Adrenal gland (tissue), 12 donors: ENCODE data around the gene SLC35B4. TPM values are rescaled to one million over a fixed set of nuclear protein-coding genes. Genes with fewer than 3 reads are reported as not detected.
"Not testable (repeated sequence)": the region's sequence is repeated elsewhere in the genome, so short reads cannot be mapped to it uniquely, and the experiment has no call there.

Experiments used
- DNase-seq, 7 donors: peaks; one replicate each; pipeline ENCODE4 v3.0.0-alpha.2; 2019 to 2020
- H3K27ac ChIP-seq, 5 donors: fragments of 200-600 bp; sonication (generic) in 4 of 5; 1 replicate in 3 of 5; 2 replicates in 2 of 5; pipeline versions ENCODE4 v1.5.1 to v1.8.0; 2016 to 2020; ENCODE audit warnings: mild to moderate bottlenecking in 1 of 5
- H3K27me3 ChIP-seq: fragments of 200-600 bp; 2 replicates; pipeline ENCODE4 v1.8.0; 2021
- H3K36me3 ChIP-seq, 2 donors: fragments of 200-600 bp; replicated peaks in 1 of 2; 1 replicate in 1 of 2; 2 replicates in 1 of 2; pipeline versions ENCODE4 v1.5.1 to v1.8.0; 2018 to 2022
- H3K4me1 ChIP-seq, 2 donors: fragments of 200-600 bp; replicated peaks in 1 of 2; 1 replicate in 1 of 2; 2 replicates in 1 of 2; pipeline versions ENCODE4 v1.5.1 to v1.8.0; 2018 to 2021
- H3K4me3 ChIP-seq, 4 donors: fragments of 200-600 bp; sonication (generic) in 3 of 4; one replicate each; pipeline ENCODE4 v1.5.1; 2016 to 2018
- H3K9me3 ChIP-seq, 3 donors: fragments of 200-600 bp; sonication (generic) in 1 of 3; replicated peaks in 1 of 3; 1 replicate in 2 of 3; 2 replicates in 1 of 3; pipeline versions ENCODE4 v1.5.1 to v1.8.0; 2016 to 2021
- POLR2A ChIP-seq, 2 donors: fragments of 450-650 bp; IDR thresholded peaks; one replicate each; pipeline ENCODE4 v1.6.1; 2017; ENCODE audit warnings: antibody characterized with exemption in 2 of 2, mild to moderate bottlenecking in 2 of 2, moderate library complexity in 1 of 2
- WGBS, 4 donors: extraction: QIAGEN DNeasy Blood & Tissue Kit in 2 of 4; methylation state at CpG; one replicate each; pipeline versions ENCODE4 v1.1.5 to v1.1.7; 2013 to 2017; 5-methylcytosine and 5-hydroxymethylcytosine counted together
- intact Hi-C, 2 donors: fragments of 100-400 bp; cut with DNase I; formaldehyde crosslinking; loops; one replicate each; pipeline versions ENCODE4 v1.14.1 to v1.15.0; 2022 to 2023
- polyA plus RNA-seq, 3 donors: library from polyadenylated mRNA; stranded (reverse); fragments of 200-250 nt in 2 of 3; fragments of 350-450 nt in 1 of 3; fragmentation: Illumina TruSeq in 1 of 3; extraction: RNeasy Lipid Tissue Mini Kit (QIAGEN cat#74804) in 1 of 3; gene quantifications; one replicate each; pipeline ENCODE4 v1.2.3, GENCODE V29; 2013 to 2014
- total RNA-seq, 9 donors: library from RNA; depleted of rRNA in 4 of 9; stranded (reverse); fragments of >200 nt in 4 of 9; fragments of 120-200 nt in 1 of 9; fragmentation: NEBNext Ultra II Directional in 1 of 9; extraction: Animal tissue kit (Norgen Biotek cat#: 25700) in 1 of 9; gene quantifications; one replicate each; pipeline versions ENCODE4 v1.1.0 to v1.2.4, GENCODE V29; 2013 to 2023
- TF ChIP-seq, protein P1 (sequence below), 6 experiments: fragments of 450-650 bp in 4 of 6; fragments of 200-600 bp in 2 of 6; sonication (generic) in 1 of 6; IDR thresholded peaks; 1 replicate in 5 of 6; 2 replicates in 1 of 6; pipeline versions ENCODE4 v1.5.1 to v1.8.0; 2016 to 2021; ENCODE audit warnings: antibody characterized with exemption in 6 of 6, mild to moderate bottlenecking in 2 of 6, moderate library complexity in 1 of 6
- donor health status: healthy with polysubstance abuse.
- donor health status: Bipolar disorder and iron deficiency.
- donor health status: DM: yes; HTN: yes; CAD: no.
- donor health status: DM: no; HTN: no; CAD: no.
- donor health status: DM: no; HTN: no; CAD: no.
- donor health status: DM: yes; HTN: yes; CAD: no.

SLC35B4 gene
- total and polyA plus RNA-seq, 12 donors = 6.9 to 34.9 (median 18.1) TPM

DNA sequence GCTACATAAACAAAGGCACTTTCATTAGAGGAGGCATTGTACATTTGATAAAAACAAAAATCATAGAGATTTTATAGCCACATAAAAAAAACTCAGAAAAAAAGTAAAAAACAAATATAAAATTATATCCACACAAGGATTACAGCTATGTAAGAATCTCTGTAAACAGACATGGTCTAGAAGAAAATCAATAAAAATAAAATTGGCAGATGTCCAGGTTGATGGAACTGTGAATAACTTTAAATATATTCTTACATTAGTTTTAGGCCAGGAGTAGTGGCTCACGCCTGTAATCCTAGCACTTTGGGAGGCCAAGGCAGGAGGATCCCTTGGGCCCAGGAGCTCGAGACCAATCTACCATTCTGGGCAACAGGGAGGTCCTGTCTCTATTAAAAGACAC lies 19.2 kb downstream of the SLC35B4 start:
- H3K9me3 ChIP-seq = no peaks in the 10 kb centered on the region
- no peaks in the 10 kb centered on the region for H3K4me1 ChIP-seq
- no peak overlapping the region for H3K4me3 ChIP-seq
- no peaks in the 10 kb centered on the region for H3K27me3 ChIP-seq
- no peak overlapping the region for H3K27ac ChIP-seq
- TF ChIP-seq POLR2A (IDR thresholded peaks at IDR 0.05) = no peak
- TF ChIP-seq, protein P1, sequence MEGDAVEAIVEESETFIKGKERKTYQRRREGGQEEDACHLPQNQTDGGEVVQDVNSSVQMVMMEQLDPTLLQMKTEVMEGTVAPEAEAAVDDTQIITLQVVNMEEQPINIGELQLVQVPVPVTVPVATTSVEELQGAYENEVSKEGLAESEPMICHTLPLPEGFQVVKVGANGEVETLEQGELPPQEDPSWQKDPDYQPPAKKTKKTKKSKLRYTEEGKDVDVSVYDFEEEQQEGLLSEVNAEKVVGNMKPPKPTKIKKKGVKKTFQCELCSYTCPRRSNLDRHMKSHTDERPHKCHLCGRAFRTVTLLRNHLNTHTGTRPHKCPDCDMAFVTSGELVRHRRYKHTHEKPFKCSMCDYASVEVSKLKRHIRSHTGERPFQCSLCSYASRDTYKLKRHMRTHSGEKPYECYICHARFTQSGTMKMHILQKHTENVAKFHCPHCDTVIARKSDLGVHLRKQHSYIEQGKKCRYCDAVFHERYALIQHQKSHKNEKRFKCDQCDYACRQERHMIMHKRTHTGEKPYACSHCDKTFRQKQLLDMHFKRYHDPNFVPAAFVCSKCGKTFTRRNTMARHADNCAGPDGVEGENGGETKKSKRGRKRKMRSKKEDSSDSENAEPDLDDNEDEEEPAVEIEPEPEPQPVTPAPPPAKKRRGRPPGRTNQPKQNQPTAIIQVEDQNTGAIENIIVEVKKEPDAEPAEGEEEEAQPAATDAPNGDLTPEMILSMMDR (IDR thresholded peaks at IDR 0.05) = no peak
- intact Hi-C loops = no loop called here
- peaks cover 0 to 47% of the 10 kb centered on the region in 2 donors for H3K36me3 ChIP-seq
- no peak for DNase-seq
- whole genome bisulfite sequencing, 4 donors = 92 to 98% (median 96%) methylated on average over 2 of the region's 2 CpGs

DNA sequence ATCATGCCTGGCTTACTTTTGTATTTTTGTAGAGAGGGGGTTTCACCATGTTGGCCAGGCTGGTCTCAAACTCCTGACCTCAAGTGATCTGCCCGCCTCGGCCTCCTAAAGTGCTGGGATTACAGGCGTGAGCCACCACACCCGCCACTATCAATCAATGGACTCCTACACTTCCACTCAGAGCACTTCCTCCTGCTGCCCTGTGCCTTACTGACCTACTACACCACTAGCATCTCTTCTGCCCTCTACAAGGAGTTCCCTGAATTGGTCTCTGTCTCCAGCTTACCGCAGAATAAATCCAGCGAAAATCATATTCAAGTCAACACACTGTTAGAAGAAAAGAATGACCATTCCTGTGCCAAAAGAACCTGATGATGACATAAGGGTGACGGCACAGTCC lies 20.7 kb downstream of the SLC35B4 start:
- H3K9me3 ChIP-seq, H3K27ac ChIP-seq, H3K27me3 ChIP-seq, H3K4me1 ChIP-seq, DNase-seq, H3K4me3 ChIP-seq, intact Hi-C loops: not testable (repeated sequence)
- 85 to 91% (median 90%) methylated on average over 7 of the region's 7 CpGs for WGBS, 4 donors
- H3K36me3 ChIP-seq = peaks cover 0 to 40% of the 10 kb centered on the region in 2 donors

DNA sequence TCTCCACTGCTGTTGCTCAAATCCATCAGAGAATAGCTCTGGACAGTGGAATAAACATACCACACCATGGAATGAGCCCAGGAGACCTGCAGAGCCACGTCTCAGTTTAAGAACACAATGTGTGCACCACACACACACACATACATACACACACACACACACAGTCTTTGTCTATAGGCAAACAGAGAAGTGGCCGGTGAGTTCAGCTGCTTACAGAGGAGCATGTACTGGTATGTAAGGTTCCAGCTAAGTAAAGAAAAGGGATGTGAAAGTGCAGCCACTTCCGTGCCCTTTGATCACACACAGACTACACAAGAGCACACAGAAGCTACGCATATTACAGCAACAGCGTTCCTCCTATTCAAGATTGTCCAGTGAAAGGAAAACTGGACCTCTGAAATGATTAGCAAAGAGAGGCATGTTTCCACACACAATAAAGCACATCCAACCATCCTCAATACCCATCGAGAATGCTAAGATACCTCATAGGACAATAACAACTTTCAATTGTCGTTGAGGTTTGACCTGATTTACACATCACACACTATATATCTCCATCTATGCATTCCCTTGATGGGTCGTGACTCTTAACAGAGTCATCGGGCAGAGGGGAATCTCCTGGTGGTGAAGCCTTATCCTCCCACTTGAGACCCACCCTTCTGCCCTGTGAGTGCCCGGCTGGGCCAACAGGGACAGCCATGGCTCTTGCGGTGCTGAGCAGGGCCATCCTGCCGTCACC lies 23.6 kb downstream of the SLC35B4 start:
- Histone ChIP-seq H3K27ac (peak overlapping the region in 1 of 5 donors; percentile 24), H3K4me1 (no peaks in the 10 kb centered on the region), H3K4me3 (no peak overlapping the region), H3K36me3 (peaks cover 0 to 24% of the 10 kb centered on the region in 2 donors), H3K27me3 (no peaks in the 10 kb centered on the region), H3K9me3 (no peaks in the 10 kb centered on the region)
- no peak for TF ChIP-seq POLR2A (IDR thresholded peaks at IDR 0.05)
- TF ChIP-seq, protein P1 (IDR thresholded peaks at IDR 0.05) = no peak
- 83 to 95% (median 88%) methylated on average over 11 to 12 of the region's 12 CpGs for WGBS, 4 donors
- intact Hi-C loops = no loop called here
- DNase-seq = peak in 5 of 7 donors; percentile 20 to 56 (median 30)

DNA sequence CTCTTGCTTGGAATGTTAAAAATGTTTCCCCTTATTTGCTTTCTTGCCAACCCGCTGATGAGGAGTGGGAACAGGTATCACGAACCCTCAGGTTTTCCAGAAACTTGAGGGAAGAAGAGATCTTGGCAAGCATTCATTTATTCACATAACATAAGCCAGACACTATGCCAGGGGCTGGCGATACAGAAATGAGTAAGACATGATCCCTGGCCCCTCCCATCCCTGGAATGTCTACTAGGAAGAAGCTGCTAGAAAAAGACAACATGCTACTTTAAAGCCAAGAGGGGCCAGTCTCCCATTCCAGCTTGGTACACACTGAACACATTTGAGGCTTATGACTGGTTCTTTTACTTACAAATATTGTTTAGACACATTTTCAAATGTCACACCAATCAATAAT lies 26.4 kb downstream of the SLC35B4 start:
- Histone ChIP-seq H3K27me3 (no peaks in the 10 kb centered on the region), H3K27ac (no peak overlapping the region), H3K36me3 (peaks cover 0 to 14% of the 10 kb centered on the region in 2 donors), H3K4me1 (no peaks in the 10 kb centered on the region), H3K4me3 (no peak overlapping the region), H3K9me3 (no peaks in the 10 kb centered on the region)
- 87 to 93% (median 92%) methylated on average over 3 of the region's 3 CpGs for WGBS, 4 donors
- TF ChIP-seq POLR2A (IDR thresholded peaks at IDR 0.05) = no peak
- TF ChIP-seq, protein P1 (IDR thresholded peaks at IDR 0.05) = no peak
- intact Hi-C loops = no loop called here
- DNase-seq = no peak

DNA sequence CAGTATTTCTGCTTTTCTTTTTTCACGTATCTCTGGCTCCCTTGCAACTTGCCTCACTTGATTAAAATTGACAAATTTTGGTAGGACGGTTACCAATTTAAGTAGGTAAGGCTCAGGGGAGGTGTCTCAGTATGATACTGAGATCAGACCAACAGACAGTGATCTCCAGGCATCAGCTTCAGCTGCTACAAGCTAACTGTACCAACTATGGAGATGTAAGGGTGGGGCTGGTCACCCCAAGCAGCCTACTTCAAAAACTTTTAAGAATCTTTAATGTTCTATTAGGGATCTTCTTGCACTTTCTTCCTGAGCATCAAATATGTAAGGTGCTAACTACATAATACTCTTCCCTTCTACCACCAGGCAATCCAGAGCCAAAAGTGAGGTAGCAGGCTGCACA lies 26.9 kb downstream of the SLC35B4 start:
- TF ChIP-seq, protein P1 (IDR thresholded peaks at IDR 0.05) = no peak
- no peak for TF ChIP-seq POLR2A (IDR thresholded peaks at IDR 0.05)
- no peak overlapping the region for H3K4me3 ChIP-seq
- H3K36me3 ChIP-seq = peaks cover 0 to 10% of the 10 kb centered on the region in 2 donors

More for the DNA sequence above, 26.9 kb downstream of the SLC35B4 start:
- H3K27me3 ChIP-seq = no peaks in the 10 kb centered on the region
- intact Hi-C loops = no loop called here
- no peak overlapping the region for H3K27ac ChIP-seq
- 82 to 92% (median 86%) methylated on average over 2 of the region's 2 CpGs for WGBS, 4 donors
- no peak for DNase-seq
- no peaks in the 10 kb centered on the region for H3K9me3 ChIP-seq
- H3K4me1 ChIP-seq = no peaks in the 10 kb centered on the region
